Neuron (in vitro differentiated cells): ENCODE measurements around the gene ANXA2.
"Not testable (repeated sequence)": the region's sequence is repeated elsewhere in the genome, so short reads cannot be mapped to it uniquely, and the experiment has no call there.

Experiments used
- H2AFZ ChIP-seq: one replicate; pipeline ENCODE4 v1.6.1; 2013; ENCODE audit warnings: low read depth, mild to moderate bottlenecking, inconsistent platforms, low read length, moderate library complexity
- H3K27me3 ChIP-seq: one replicate; pipeline ENCODE4 v1.6.1; 2013; ENCODE audit warnings: low read length; ENCODE audit not compliant: insufficient read depth
- H3K36me3 ChIP-seq: one replicate; pipeline ENCODE4 v1.6.1; 2013; ENCODE audit warnings: low read length; ENCODE audit not compliant: insufficient read depth
- H3K4me1 ChIP-seq: one replicate; pipeline ENCODE4 v1.6.1; 2013; ENCODE audit warnings: low read length; ENCODE audit not compliant: insufficient read depth
- H3K4me3 ChIP-seq: 2 replicates; pipeline ENCODE4 v1.5.1; 2013; ENCODE audit warnings: mild to moderate bottlenecking, low read length, moderate library complexity
- H3K9me3 ChIP-seq: one replicate; pipeline ENCODE4 v1.6.1; 2013; ENCODE audit warnings: low read length

The ANXA2 gene

DNA sequence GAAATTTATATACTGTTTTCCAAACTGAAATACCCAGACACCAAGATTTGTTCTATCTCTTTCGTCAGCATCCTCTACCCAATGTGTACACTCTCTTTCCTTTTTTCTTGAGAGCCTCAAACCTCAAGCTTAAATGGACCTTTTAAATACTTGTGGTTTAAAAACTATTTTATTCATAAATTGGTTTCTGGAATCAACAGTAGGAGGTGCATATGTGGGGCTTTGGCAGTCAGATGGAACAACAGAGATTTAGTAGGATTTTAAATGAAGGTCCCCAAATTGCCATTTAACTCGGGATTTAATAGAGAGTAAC is 33.2 kb downstream of the ANXA2 start:
- H3K36me3 ChIP-seq, result no peaks in the 10 kb centered on the region
- H3K9me3 ChIP-seq, result no peaks in the 10 kb centered on the region
- H2AFZ ChIP-seq, result no peak overlapping the region
- H3K4me3 ChIP-seq, result no peak overlapping the region
- H3K4me1 ChIP-seq, result peaks cover 13% of the 10 kb centered on the region
- no peaks in the 10 kb centered on the region for H3K27me3 ChIP-seq

GRCh38 chr15:60363903-60364611 is 33.7 kb downstream of the ANXA2 start:
- peaks cover 13% of the 10 kb centered on the region for H3K4me1 ChIP-seq
- H3K9me3 ChIP-seq, result no peaks in the 10 kb centered on the region
- no peaks in the 10 kb centered on the region for H3K27me3 ChIP-seq
- no peak overlapping the region for H2AFZ ChIP-seq
- H3K4me3 ChIP-seq, result no peak overlapping the region
- H3K36me3 ChIP-seq, result no peaks in the 10 kb centered on the region

DNA sequence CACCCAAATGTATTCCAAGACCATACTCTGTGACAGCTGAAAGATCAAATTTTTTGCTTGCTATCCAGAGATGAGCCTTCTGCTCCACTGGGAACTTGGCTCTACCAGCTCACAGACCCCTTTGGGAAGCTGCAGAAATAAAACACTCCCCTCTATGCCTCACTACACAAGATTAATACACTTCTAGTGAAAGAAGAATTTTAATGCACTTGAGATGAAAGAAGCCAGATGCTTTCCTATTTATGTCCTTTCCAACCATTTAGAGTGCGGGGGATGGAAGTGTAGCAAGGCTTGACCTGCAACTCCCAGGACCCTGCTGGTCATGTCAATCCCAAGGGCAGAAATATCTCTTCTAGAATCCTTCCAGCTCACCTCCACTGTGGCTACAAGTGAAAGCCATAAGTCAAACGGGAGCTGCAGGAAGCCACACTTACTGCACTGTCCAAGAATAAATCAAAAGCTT is 34.7 kb downstream of the ANXA2 start:
- Histone ChIP-seq H3K4me3 (no peak overlapping the region), H3K4me1 (peaks cover 13% of the 10 kb centered on the region), H3K36me3 (no peaks in the 10 kb centered on the region), H3K9me3 (no peaks in the 10 kb centered on the region), H3K27me3 (no peaks in the 10 kb centered on the region), H2AFZ (no peak overlapping the region)

DNA sequence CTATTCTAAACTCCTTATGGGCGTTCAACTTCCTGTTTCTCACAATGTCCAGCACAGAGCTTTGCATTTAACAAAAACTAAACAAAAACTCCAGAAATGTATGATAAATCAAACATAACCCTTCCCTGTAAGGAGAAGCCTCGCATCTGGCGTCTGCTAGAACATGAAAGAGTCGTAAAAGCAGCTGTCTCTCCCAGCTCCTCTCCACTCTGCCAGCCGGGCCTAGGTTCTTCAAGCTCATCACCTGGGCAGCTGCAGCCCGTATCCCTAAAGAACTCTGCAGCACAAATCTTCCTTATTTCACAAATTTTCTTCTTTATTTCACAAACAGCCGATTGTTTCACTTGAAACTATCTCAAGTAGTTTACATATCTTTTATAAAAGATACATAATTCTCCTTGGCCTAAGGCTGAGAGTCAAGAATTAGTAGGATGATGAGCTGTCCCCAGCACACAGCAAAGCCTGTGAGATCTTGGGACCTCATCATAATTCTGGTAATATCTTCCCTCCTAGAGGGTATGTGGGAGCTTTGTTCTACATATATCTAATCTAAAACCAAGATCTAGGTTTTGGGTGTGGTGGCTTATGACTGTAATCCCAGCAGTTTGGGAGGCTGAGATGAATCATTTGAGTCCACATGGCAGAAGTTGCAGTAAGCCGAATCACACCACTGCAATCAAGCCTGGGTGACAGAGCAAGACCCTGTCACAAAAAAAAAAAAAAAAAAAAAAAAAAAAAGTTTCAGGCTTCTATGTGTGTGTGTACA is 35.3 kb downstream of the ANXA2 start:
- H3K9me3 ChIP-seq, result no peaks in the 10 kb centered on the region
- no peaks in the 10 kb centered on the region for H3K36me3 ChIP-seq
- H2AFZ ChIP-seq, result no peak overlapping the region
- no peak overlapping the region for H3K4me3 ChIP-seq
- peaks cover 13% of the 10 kb centered on the region for H3K4me1 ChIP-seq
- H3K27me3 ChIP-seq, result no peaks in the 10 kb centered on the region

DNA sequence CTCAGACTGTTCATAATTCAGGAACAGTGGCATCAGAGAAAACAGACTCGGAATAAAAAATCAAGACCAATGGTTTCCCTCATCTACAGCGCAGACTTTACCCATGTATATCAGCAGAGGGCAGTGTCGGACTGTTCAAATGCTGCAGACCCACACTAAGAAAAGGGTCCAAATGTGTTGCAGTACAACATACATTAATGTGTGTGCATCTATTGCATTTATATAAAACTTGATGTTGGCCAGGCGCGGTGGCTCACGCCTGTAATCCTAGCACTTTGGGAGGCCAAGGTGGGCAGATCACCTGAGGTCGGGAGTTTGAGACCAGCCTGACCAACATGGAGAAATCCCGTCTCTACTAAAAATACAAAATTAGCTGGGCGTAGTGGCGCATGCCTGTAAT is 38.0 kb downstream of the ANXA2 start:
- not testable (repeated sequence) for H3K36me3 ChIP-seq, H3K4me3 ChIP-seq, H3K27me3 ChIP-seq, H3K9me3 ChIP-seq
- Histone ChIP-seq H2AFZ (peak overlapping the region; percentile 55), H3K4me1 (peaks cover 13% of the 10 kb centered on the region)

GRCh38 chr15:60358935-60359682 is 38.7 kb downstream of the ANXA2 start:
- H3K4me3 ChIP-seq, result no peak overlapping the region
- H3K36me3 ChIP-seq, result no peaks in the 10 kb centered on the region
- H2AFZ ChIP-seq, result peak overlapping the region; percentile 55
- H3K27me3 ChIP-seq, result no peaks in the 10 kb centered on the region
- H3K9me3 ChIP-seq, result peaks cover 2% of the 10 kb centered on the region
- H3K4me1 ChIP-seq, result peaks cover 13% of the 10 kb centered on the region

DNA sequence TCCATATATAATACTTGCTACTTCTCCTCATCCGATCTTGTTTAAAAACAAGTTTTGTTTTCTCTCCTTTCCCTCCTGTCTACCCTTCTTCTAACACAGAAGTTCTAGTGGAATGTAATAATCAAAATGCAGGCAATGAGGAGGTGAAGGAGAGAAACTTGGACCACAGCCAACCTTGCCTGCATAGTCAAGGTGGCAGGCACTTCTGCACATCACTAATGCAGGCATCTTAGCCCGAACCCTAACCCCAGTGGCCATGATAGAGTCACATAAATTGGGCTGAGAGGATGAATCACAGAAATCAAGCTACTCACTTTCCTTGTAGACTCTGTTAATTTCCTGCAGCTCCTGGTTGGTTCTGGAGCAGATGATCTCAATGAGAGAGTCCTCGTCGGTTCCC is 41.0 kb downstream of the ANXA2 start:
- H3K4me3 ChIP-seq, result no peak overlapping the region
- no peaks in the 10 kb centered on the region for H3K27me3 ChIP-seq
- no peaks in the 10 kb centered on the region for H3K36me3 ChIP-seq
- no peaks in the 10 kb centered on the region for H3K4me1 ChIP-seq
- H3K9me3 ChIP-seq, result peaks cover 2% of the 10 kb centered on the region
- no peak overlapping the region for H2AFZ ChIP-seq

- Histone ChIP-seq H3K27me3 (no peaks in the 10 kb centered on the region), H3K9me3 (peaks cover 2% of the 10 kb centered on the region), H3K4me1 (no peaks in the 10 kb centered on the region), H2AFZ (no peak overlapping the region), H3K36me3 (no peaks in the 10 kb centered on the region), H3K4me3 (no peak overlapping the region)
These were observed 42.5 kb downstream of the ANXA2 start for GRCh38 chr15:60355148-60355857.

- Histone ChIP-seq H3K36me3 (no peaks in the 10 kb centered on the region), H3K4me1 (no peaks in the 10 kb centered on the region), H3K27me3 (no peaks in the 10 kb centered on the region), H3K9me3 (peaks cover 2% of the 10 kb centered on the region), H3K4me3 (no peak overlapping the region), H2AFZ (no peak overlapping the region)
These were observed 44.4 kb downstream of the ANXA2 start for GRCh38 chr15:60353245-60353920.

DNA sequence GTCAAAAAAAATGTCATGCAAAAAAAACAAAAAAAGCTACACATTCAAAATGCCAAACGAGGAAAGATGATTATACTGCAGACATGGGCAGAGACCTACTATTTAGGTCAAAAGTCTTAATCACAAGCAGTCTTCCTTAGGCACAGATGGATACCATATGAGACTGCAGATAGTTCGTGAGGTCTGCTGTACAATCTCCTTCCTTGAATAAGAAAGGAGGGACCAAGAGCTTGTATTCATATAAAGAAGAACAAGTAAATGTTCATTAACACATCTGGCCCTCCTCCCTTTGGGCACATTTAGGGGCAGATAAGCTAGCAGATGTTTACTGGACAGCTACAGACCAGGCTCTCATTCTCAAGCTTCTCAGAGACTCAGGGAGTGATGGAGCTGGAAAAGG is 45.3 kb downstream of the ANXA2 start:
- Histone ChIP-seq H3K9me3 (peaks cover 2% of the 10 kb centered on the region), H3K4me3 (no peak overlapping the region), H2AFZ (no peak overlapping the region), H3K27me3 (no peaks in the 10 kb centered on the region), H3K4me1 (no peaks in the 10 kb centered on the region), H3K36me3 (no peaks in the 10 kb centered on the region)

DNA sequence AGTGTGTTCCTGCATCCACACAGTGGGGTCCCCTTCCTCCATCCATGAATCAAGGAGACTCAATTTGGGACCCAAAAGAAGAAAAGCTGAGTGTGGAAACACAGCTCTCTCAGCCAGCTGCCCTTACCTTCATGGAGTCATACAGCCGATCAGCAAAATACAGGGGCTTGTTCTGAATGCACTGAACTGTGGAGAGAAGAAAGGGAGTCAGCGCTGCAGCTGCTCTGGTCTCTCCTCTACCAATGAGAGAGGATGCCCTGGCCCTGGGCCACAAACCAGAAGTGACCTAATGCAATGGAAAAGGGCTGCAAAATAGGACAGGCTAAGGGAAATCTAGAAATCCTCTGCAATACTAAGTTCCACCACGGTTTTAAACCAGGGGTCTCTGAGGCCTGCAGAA is 46.7 kb downstream of the ANXA2 start:
- Histone ChIP-seq H3K27me3 (no peaks in the 10 kb centered on the region), H3K9me3 (peaks cover 2% of the 10 kb centered on the region), H3K4me1 (no peaks in the 10 kb centered on the region), H2AFZ (no peak overlapping the region), H3K4me3 (no peak overlapping the region), H3K36me3 (no peaks in the 10 kb centered on the region)

GRCh38 chr15:60350108-60350507 is 47.7 kb downstream of the ANXA2 start:
- no peaks in the 10 kb centered on the region for H3K36me3 ChIP-seq
- H3K4me1 ChIP-seq, result no peaks in the 10 kb centered on the region
- peaks cover 2% of the 10 kb centered on the region for H3K9me3 ChIP-seq
- H3K27me3 ChIP-seq, result no peaks in the 10 kb centered on the region
- H3K4me3 ChIP-seq, result no peak overlapping the region
- no peak overlapping the region for H2AFZ ChIP-seq
